CD4-positive, alpha-beta T cell treated with Interleukin-10 for 1 hour (primary cell): ENCODE data around the gene YBX2.
"Not testable (repeated sequence)": the region's sequence is repeated elsewhere in the genome, so short reads cannot be mapped to it uniquely, and the experiment has no call there.

Experiments
- DNase-seq: peaks from one replicate; pipeline ENCODE4 v3.0.0-alpha.2; 2020

Gene YBX2

GRCh38 chr17:7262192-7262934 is 32.1 kb downstream of the YBX2 start, which contains the start of gene CLDN7:
Gene CLDN7, minus strand, starts transcription at chr17:7262478. Its CDS starts 435 bp downstream, at chr17:7262043.
- no peak for DNase-seq

GRCh38 chr17:7261379-7262191 is 32.9 kb downstream of the YBX2 start:
- DNase-seq, result peak; percentile 34

- DNase-seq, result peak; percentile 42
These were observed 33.6 kb downstream of the YBX2 start for GRCh38 chr17:7260651-7261378.

GRCh38 chr17:7260151-7260550 is 34.3 kb downstream of the YBX2 start:
- DNase-seq, result no peak

GRCh38 chr17:7259555-7259889 is 34.9 kb downstream of the YBX2 start:
- DNase-seq, result no peak

GRCh38 chr17:7258731-7259554 is 35.5 kb downstream of the YBX2 start:
- no peak for DNase-seq

GRCh38 chr17:7256766-7257456 is 37.5 kb downstream of the YBX2 start:
- no peak for DNase-seq

- DNase-seq, result no peak
These were observed 39.9 kb downstream of the YBX2 start for GRCh38 chr17:7254511-7254910.

GRCh38 chr17:7253082-7253481 is 41.4 kb downstream of the YBX2 start:
- no peak for DNase-seq

- peak; percentile 90 for DNase-seq
These were observed 42.0 kb downstream of the YBX2 start, which contains the start of gene ELP5 for GRCh38 chr17:7252176-7253043. Gene ELP5, plus strand, starts transcription at chr17:7252215. Its CDS starts 336 bp downstream, at chr17:7252551.

- peak; percentile 99 for DNase-seq
These were observed 42.7 kb downstream of the YBX2 start, which contains the start of gene CTDNEP1 for GRCh38 chr17:7251661-7252175. Gene CTDNEP1, minus strand, starts transcription at chr17:7251734. Its CDS starts 438 bp downstream, at chr17:7251296.

GRCh38 chr17:7250695-7251627 is 43.5 kb downstream of the YBX2 start:
- peak; percentile 75 for DNase-seq

GRCh38 chr17:7249830-7250229 is 44.6 kb downstream of the YBX2 start:
- no peak for DNase-seq

GRCh38 chr17:7249214-7249613 is 45.2 kb downstream of the YBX2 start:
- DNase-seq, result no peak

GRCh38 chr17:7248796-7249195 is 45.6 kb downstream of the YBX2 start:
- no peak for DNase-seq

GRCh38 chr17:7246779-7247178 is 47.7 kb downstream of the YBX2 start:
- DNase-seq, result no peak

GRCh38 chr17:7243838-7244237 is 50.6 kb downstream of the YBX2 start:
- DNase-seq, result not testable (repeated sequence)

- DNase-seq, result no peak
These were observed 51.0 kb downstream of the YBX2 start for GRCh38 chr17:7243453-7243729.

- DNase-seq, result peak; percentile 95
These were observed 51.6 kb downstream of the YBX2 start for GRCh38 chr17:7242717-7243452.
